Measurements from ENCODE around the gene YIPF1.

YIPF1 gene

DNA sequence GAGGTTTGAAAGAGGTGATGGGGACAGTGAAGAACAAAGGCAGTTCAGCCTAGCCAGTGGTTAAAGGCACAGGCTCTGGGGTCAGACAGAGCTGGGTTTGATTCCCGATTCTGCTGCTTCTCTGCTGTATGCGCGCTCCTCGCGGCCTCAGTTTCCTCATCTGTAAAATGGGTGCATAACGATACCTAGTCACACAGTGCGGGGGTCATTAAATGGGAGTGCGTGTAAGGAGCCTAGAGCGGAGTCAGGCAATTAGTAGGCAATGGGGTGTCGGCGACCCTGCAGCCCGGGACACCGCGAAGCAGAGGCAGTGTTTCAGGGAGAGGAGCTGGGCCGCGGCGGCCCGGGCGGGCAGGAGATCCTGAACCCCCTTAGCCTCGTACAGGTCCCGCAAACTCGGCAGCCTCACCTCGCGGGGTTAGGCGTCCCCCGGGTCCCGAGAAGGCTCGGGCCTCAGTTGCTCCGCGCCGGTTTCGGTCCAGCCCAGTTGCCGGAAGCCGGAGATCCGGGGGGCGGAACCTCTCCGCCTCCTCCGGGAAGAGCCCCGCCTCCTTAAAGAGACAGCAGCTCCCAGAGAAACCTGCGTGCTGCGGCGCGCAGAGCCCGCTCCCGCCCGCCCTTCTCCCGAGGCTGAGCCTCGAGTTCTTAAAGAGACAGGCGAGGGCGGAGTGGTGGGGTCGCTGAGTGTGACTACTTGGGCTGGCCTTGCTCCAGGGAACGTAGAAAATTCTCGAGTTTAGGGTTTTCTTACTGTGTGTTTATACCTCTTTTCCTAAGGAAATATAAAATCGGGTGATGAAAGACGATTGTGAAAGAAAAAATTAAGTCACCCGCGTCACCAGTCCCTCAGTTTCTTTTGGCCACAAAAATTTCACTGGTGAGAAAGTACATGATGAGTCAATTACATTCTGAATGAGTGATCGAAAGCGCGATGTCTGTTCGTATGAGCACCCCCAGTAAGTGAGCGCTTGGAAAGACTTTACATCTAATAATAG lies at the start of gene YIPF1:
TSS of gene YIPF1 (minus strand) at position 494 of the 995 bp plus-strand sequence. CDS start 860 bp downstream, outside the sequence.
- peak; percentile 94 for DNase-seq (ENCODE audit: low spot score)

- no peak for DNase-seq (ENCODE audit: low spot score)
Observed at GRCh38 chr1:53938136-53938830, 48.7 kb upstream of the YIPF1 start.

- DNase-seq (ENCODE audit: low spot score): no peak
Observed at GRCh38 chr1:53936430-53936829, 46.8 kb upstream of the YIPF1 start.

GRCh38 chr1:53934170-53934765 lies 44.7 kb upstream of the YIPF1 start:
- DNase-seq (ENCODE audit: low spot score): no peak

- DNase-seq (ENCODE audit: low spot score): no peak
Observed at GRCh38 chr1:53931523-53931922, 41.9 kb upstream of the YIPF1 start.

DNA sequence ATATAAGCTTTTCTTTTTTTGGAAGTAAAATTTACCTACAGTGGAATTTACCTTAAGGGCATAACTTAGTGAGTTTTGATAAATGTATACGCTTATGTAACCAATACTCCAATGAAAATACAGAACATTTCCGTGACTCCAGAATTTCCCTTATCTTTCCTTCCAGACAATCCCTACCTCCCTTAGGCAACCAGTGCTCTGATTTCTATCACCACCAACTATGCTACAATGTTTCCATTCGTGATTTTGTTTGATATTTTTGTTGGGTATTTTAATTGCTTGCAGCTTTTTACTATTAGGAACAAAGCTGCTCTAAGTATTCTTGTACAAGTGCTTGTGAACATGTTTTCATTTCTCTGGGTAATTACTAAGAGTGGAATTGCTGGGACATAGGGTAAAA lies 41.3 kb upstream of the YIPF1 start:
- no peak for DNase-seq (ENCODE audit: low spot score)

GRCh38 chr1:53929246-53929960 lies 39.8 kb upstream of the YIPF1 start:
- no peak for DNase-seq (ENCODE audit: low spot score)

GRCh38 chr1:53927376-53927881 lies 37.8 kb upstream of the YIPF1 start:
- no peak for DNase-seq (ENCODE audit: low spot score)

DNA sequence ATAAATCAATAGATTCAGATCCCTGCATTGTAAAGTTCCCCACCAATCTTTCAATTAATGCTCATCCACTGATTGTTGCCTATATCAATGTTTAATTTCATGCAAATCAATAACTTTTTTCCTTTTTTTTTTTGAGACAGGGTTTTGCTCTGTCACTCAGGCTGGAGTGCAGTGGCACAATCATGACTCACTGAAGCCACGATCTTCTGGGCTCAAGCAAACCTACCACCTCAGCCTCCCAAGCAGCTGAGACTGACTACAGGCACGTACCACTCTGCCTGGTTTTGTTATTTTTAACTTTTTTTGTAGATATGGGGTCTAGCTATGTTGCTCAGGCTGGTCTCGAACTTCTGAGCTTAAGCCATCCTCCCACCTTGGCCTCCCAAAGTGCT lies 30.1 kb upstream of the YIPF1 start:
- no peak for DNase-seq (ENCODE audit: low spot score)

DNA sequence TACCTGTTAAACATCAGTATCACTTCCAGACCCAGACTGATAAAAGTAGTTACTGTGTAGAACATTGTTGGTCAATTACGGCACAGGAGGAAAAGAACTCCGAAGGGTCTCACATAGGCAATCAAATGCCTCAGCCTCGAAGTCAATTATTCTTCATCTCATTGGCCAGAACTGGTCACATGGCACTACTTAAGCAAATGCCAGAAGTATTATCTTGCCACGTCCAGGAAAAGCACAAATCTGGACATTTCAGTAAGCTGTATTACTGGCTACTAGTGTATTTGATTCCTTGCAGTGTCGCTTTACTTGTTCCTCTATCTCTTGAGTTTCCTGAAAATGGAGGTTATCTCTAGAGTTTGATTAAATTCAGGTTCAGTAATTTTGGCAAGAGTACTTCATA lies 28.7 kb upstream of the YIPF1 start:
- DNase-seq (ENCODE audit: low spot score): no peak

DNA sequence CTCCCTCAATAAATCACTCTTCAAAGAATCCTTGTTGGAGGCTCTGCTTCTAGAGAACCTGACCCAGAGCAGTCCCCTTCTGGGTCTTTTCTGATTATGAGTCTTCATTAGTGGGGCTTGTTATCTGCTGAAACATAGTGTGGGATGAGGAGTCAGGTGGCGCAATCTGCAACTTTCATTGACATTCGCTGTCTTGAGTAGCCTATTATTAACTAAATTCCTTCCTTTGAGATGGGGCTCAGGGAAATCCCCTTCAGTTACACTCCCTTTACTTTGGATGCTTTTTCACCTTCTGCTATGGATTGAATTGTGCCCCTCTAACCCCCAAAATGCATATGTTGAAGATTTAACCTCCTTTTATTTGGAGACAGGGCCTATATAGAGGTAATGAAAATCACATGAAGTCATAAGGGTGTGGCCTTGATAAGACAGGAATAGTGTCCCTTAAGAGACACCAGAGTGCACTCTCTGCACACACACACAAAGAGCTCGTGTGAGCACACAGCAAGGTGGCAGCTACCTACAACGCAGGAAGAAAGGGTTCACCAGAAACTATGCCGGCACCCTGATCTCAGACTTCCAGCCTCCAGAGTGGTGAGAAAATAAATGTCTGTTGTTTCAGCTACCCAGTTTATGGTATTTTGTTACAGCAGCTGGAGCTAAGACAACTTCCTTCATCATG lies 23.9 kb upstream of the YIPF1 start:
- no peak for DNase-seq (ENCODE audit: low spot score)

GRCh38 chr1:53911442-53911841 lies 21.8 kb upstream of the YIPF1 start:
- DNase-seq (ENCODE audit: low spot score): no peak

DNA sequence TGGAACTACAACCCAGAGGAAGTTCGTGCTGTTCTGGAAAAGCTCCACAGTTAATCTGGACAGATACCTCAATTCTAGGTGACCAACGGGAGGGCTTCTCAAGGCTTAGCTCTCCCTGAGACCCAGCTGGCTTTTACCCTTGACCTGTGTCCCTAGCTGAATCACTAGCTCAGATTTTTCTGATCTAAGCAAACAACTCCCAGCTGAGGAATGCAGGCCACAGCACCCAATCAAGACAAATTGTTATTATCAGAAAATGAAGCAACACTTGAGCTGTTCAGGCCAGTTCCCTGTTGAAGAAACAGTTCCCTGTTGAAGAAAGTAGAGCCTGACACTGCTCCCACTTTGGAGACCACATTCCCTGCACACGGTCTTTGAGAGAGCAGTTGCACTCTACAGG lies 20.3 kb upstream of the YIPF1 start:
- DNase-seq (ENCODE audit: low spot score): no peak

- DNase-seq (ENCODE audit: low spot score): no peak
Observed at GRCh38 chr1:53906121-53906520, 16.5 kb upstream of the YIPF1 start.

DNA sequence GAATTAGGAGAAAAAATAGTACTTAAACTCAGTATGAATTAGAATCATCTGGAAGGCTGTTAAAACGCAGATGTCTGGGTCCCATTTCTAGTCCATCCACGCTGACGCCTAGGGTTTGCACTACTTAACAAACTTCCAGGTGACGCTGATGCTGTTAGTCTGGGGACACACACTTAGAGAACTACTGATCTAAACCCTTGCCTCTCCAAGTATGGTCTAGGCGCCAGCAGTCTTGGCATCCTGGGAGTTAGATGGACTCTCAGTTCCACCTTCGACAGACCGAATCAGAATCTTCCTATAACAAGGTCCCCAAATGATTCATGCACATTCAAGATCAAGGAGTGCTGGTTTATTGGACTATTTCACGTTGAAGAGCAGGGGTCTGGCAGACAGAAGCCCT lies 15.9 kb upstream of the YIPF1 start:
- DNase-seq (ENCODE audit: low spot score): no peak

- DNase-seq (ENCODE audit: low spot score): no peak
Observed at GRCh38 chr1:53902235-53903138, 12.9 kb upstream of the YIPF1 start.

GRCh38 chr1:53899708-53900107 lies 10.1 kb upstream of the YIPF1 start:
- no peak for DNase-seq (ENCODE audit: low spot score)

GRCh38 chr1:53899206-53899628 lies 9.6 kb upstream of the YIPF1 start:
- DNase-seq (ENCODE audit: low spot score): no peak

DNA sequence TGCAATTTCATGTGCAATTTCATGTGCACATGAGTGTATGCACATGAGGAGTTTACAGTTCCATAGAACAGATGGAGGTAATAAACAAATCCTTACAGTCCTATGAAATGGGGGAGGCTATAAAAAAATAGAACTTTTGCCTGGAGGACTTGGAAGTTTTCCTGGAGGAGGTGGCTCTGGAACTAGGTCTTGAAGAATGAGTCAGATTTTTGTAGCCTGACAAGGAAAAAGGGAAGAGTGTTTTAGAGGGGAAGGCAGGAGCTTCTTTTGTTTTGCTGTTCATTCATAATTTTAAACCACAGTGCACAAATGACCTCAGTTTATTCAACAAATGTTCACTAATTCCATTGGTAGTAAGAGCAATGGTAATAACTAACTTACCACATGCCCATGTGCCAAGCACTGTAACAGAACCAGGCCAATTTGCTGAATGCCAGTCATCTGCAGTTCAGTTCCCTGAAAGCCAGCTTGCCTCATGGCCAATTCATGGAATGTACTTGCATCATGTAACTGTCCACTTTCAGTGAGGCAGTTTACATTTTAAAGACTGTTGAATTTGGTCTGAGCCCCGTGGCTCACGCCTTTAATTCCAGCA lies 7.1 kb upstream of the YIPF1 start:
- no peak for DNase-seq (ENCODE audit: low spot score)

GRCh38 chr1:53895421-53895820 lies 5.8 kb upstream of the YIPF1 start:
- no peak for DNase-seq (ENCODE audit: low spot score)
